ENCODE data around the gene PSMA3. TPM values are rescaled to one million over a fixed set of nuclear protein-coding genes. Genes with fewer than 3 reads are reported as not detected.

The PSMA3 gene
- total and polyA plus RNA-seq, 9 of the 15 experiments (the other 6 are each of a cell fraction or from before 2014, with no cell fraction given) = 129 to 786 (median 319) TPM

GRCh38 chr14:58244556-58245387 is at the start of gene PSMA3 (continued):
- peak in 1 of 2 experiments; percentile 43; a peak in 1 of 4 replicates for TF ChIP-seq MLLT1 (IDR thresholded peaks at IDR 0.05)
- 0 out of 2 replicates have a peak, but pooled peaks have one; percentile 8 for TF ChIP-seq ETV1 (tag; conservative IDR thresholded peaks at IDR 0.05; ENCODE audit: low read depth)
- TF ChIP-seq TAF9B (IDR thresholded peaks at IDR 0.05; ENCODE audit: partially characterized antibody) = peak; percentile 79
- no peak for TF ChIP-seq PCBP2 (IDR thresholded peaks at IDR 0.05; ENCODE audit: low read depth, low read length, poor library complexity, severe bottlenecking)
- no peak for TF ChIP-seq TBL1XR1 (IDR thresholded peaks at IDR 0.05; ENCODE audit: low read length in 2 of 2)
- TF ChIP-seq PHF8 (IDR thresholded peaks at IDR 0.05; ENCODE audit: borderline replicate concordance, low read length) = peak; percentile 87; the same call in 1 of the 2 replicates
- peak in 1 of 2 experiments; percentile 72; a peak in 1 of 4 replicates for TF ChIP-seq TEAD1 (CRISPR knock-in tag; IDR thresholded peaks at IDR 0.05)
- peak; percentile 69 for TF ChIP-seq POLR2B (IDR thresholded peaks at IDR 0.05; ENCODE audit: low read depth, partially characterized antibody)
- peak; percentile 51; the same call in 1 of the 2 replicates for TF ChIP-seq SMAD4 (CRISPR knock-in tag; conservative IDR thresholded peaks at IDR 0.05)
- TF ChIP-seq NEUROD1 (IDR thresholded peaks at IDR 0.05; ENCODE audit: borderline replicate concordance, low read depth, low read length, partially characterized antibody) = peak; percentile 50
- 0 out of 2 replicates have a peak, but pooled peaks have one; percentile 31 for TF ChIP-seq ZNF511 (CRISPR knock-in tag; IDR thresholded peaks at IDR 0.05)
- no peak for TF ChIP-seq ID3 (CRISPR knock-in tag; IDR thresholded peaks at IDR 0.05)
- TF ChIP-seq ID3 (tag; IDR thresholded peaks at IDR 0.05) = 0 out of 2 replicates have a peak, but pooled peaks have one; percentile 17
- TF ChIP-seq HDAC1 (IDR thresholded peaks at IDR 0.05) = peak in 1 of 2 experiments; percentile 60; a peak in 2 of 4 replicates
- TF ChIP-seq BRF1 (IDR thresholded peaks at IDR 0.05; ENCODE audit: borderline replicate concordance, extremely low read depth, insufficient read length) = no peak

Data from K562 (cell line).